Transverse colon (tissue), 4 donors: ENCODE results near the gene CHST11. TPM values are rescaled to one million over a fixed set of nuclear protein-coding genes. Genes with fewer than 3 reads are reported as not detected.
A peak's percentile ranks its signal among the peaks of the same experiment; 100 is the strongest.

Source experiments
- DNase-seq: peaks from one replicate; pipeline ENCODE4 v3.0.0-alpha.2; 2019
- H3K27ac ChIP-seq, 4 donors: fragments of 200-600 bp; sonication (generic); 2 replicates each; pipeline ENCODE4 v1.5.1; 2016 to 2018; ENCODE audit warnings: inconsistent platforms in 4 of 4
- H3K27me3 ChIP-seq: fragments of 200-600 bp; sonication (generic); 2 replicates; pipeline ENCODE4 v1.5.1; 2017; ENCODE audit warnings: inconsistent platforms
- H3K36me3 ChIP-seq, 4 donors: fragments of 200-600 bp; sonication (generic); 2 replicates each; pipeline ENCODE4 v1.5.1; 2017 to 2019; ENCODE audit warnings: inconsistent platforms in 4 of 4
- H3K4me1 ChIP-seq, 4 donors: fragments of 200-600 bp; sonication (generic); 2 replicates each; pipeline ENCODE4 v1.5.1; 2017 to 2020; ENCODE audit warnings: inconsistent platforms in 4 of 4
- H3K4me3 ChIP-seq, 4 donors: fragments of 200-600 bp; sonication (generic); 1 replicate in 1 of 4; 2 replicates in 3 of 4; pipeline versions ENCODE4 v1.5.1 to v1.6.1; 2017 to 2019; ENCODE audit warnings: inconsistent platforms in 4 of 4
- H3K9me3 ChIP-seq, 2 donors: fragments of 200-600 bp; sonication (generic); 2 replicates each; pipeline ENCODE4 v1.5.1; 2017 to 2019; ENCODE audit warnings: inconsistent platforms in 2 of 2
- EP300 ChIP-seq: sonication (generic); formaldehyde crosslinking; IDR thresholded peaks from one replicate; pipeline ENCODE4 v1.6.1; 2017; ENCODE audit warnings: antibody characterized with exemption, low read depth
- POLR2A ChIP-seq: fragments of 450-650 bp; IDR thresholded peaks from one replicate; pipeline ENCODE4 v1.6.1; 2016; ENCODE audit warnings: antibody characterized with exemption, mild to moderate bottlenecking, moderate library complexity
- POLR2AphosphoS5 ChIP-seq, 3 donors: sonication (generic); formaldehyde crosslinking; IDR thresholded peaks; one replicate each; pipeline ENCODE4 v1.6.1; 2016; ENCODE audit warnings: antibody characterized with exemption in 3 of 3
- WGBS, 2 donors: methylation state at CpG; one replicate each; pipeline ENCODE4 v1.1.5; 2018; ENCODE audit warnings: low coverage in 1 of 2; 5-methylcytosine and 5-hydroxymethylcytosine counted together
- in situ Hi-C, 4 donors: fragments of 200-750 bp; cut with MboI; loops; one replicate each; pipeline versions ENCODE4 v1.15.0 to v1.15.1; 2017; ENCODE audit warnings: low sequenced_read_pairs in 3 of 4, low pct_ligation_motif_present in 1 of 4, low pct_unique_long_range_greater_than_20kb in 1 of 4
- intact Hi-C: fragments of 100-400 bp; cut with DNase I; formaldehyde crosslinking; loops from one replicate; pipeline ENCODE4 v1.15.1; 2023; ENCODE audit warnings: low total_unique reads
- total RNA-seq, 4 donors: library from RNA; depleted of rRNA; stranded (reverse); fragments of >200 nt; gene quantifications; one replicate each; pipeline ENCODE4 v1.1.0, GENCODE V29; 2016
- TF ChIP-seq, protein P1 (sequence below), 5 experiments: fragments of 200-600 bp in 3 of 5; fragments of 450-650 bp in 2 of 5; sonication (generic) in 3 of 5; IDR thresholded peaks; 1 replicate in 2 of 5; 2 replicates in 3 of 5; pipeline ENCODE4 v1.5.1; 2016 to 2017; ENCODE audit warnings: antibody characterized with exemption in 5 of 5, inconsistent platforms in 3 of 5, mild to moderate bottlenecking in 2 of 5, moderate library complexity in 1 of 5

The CHST11 gene
- total RNA-seq, 4 donors from 2014 or later = 4.2 to 123 (median 31.5) TPM

DNA sequence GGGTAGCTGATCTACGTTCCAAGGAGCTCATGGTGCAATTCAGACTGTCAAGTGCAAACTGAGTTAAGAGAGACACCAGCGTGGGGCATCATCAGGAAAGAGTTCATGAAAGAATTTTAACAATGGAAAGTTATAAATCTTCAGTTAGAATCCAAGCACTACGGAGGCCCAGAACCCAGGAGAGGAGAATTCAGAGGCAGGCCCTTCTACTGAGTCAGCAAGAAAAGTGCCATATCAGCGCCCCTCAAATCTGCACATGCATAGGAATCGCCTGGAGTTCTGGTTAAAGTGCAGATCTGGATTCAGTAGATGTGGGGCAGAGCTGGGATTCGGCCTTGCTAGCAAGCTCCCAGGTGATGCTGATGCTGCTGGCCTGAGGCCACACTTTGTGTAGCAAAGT is 45.9 kb downstream of the CHST11 start:
- no peak for DNase-seq
- 68 to 79% methylated on average over 3 to 6 of the region's 6 CpGs for WGBS, 2 donors
- Histone ChIP-seq H3K36me3 (no peaks in the 10 kb centered on the region), H3K27ac (no peak overlapping the region), H3K27me3 (no peaks in the 10 kb centered on the region), H3K4me1 (peaks cover 0 to 11% (median 0%) of the 10 kb centered on the region in 4 donors), H3K9me3 (no peaks in the 10 kb centered on the region), H3K4me3 (no peak overlapping the region)
- TF ChIP-seq POLR2AphosphoS5 (IDR thresholded peaks at IDR 0.05) (no peak), POLR2A (no peak), EP300 (no peak)
- TF ChIP-seq, protein P1, sequence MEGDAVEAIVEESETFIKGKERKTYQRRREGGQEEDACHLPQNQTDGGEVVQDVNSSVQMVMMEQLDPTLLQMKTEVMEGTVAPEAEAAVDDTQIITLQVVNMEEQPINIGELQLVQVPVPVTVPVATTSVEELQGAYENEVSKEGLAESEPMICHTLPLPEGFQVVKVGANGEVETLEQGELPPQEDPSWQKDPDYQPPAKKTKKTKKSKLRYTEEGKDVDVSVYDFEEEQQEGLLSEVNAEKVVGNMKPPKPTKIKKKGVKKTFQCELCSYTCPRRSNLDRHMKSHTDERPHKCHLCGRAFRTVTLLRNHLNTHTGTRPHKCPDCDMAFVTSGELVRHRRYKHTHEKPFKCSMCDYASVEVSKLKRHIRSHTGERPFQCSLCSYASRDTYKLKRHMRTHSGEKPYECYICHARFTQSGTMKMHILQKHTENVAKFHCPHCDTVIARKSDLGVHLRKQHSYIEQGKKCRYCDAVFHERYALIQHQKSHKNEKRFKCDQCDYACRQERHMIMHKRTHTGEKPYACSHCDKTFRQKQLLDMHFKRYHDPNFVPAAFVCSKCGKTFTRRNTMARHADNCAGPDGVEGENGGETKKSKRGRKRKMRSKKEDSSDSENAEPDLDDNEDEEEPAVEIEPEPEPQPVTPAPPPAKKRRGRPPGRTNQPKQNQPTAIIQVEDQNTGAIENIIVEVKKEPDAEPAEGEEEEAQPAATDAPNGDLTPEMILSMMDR (IDR thresholded peaks at IDR 0.05) = no peak
- in situ Hi-C loops (no loop called here), intact Hi-C loops (no loop called here)

GRCh38 chr12:104503191-104503590 is 46.4 kb downstream of the CHST11 start:
- intact Hi-C loops (no loop called here), in situ Hi-C loops (no loop called here)
- H3K36me3 ChIP-seq = no peaks in the 10 kb centered on the region
- H3K9me3 ChIP-seq = no peaks in the 10 kb centered on the region
- 63 to 88% methylated on average over 1 to 4 of the region's 4 CpGs for WGBS, 2 donors
- H3K27me3 ChIP-seq = no peaks in the 10 kb centered on the region
- no peak for DNase-seq
- no peak overlapping the region for H3K4me3 ChIP-seq
- H3K27ac ChIP-seq = no peak overlapping the region
- no peak for TF ChIP-seq POLR2A
- peaks cover 0 to 11% (median 0%) of the 10 kb centered on the region in 4 donors for H3K4me1 ChIP-seq

GRCh38 chr12:104504146-104504545 is 47.4 kb downstream of the CHST11 start:
- intact Hi-C loops (no loop called here), in situ Hi-C loops (no loop called here)
- peaks cover 0 to 9% (median 0%) of the 10 kb centered on the region in 4 donors for H3K4me1 ChIP-seq
- no peak for DNase-seq
- H3K36me3 ChIP-seq = no peaks in the 10 kb centered on the region
- WGBS, 2 donors = 85 to 94% methylated on average over 6 to 9 of the region's 9 CpGs
- no peaks in the 10 kb centered on the region for H3K9me3 ChIP-seq
- TF ChIP-seq POLR2A = no peak
- TF ChIP-seq, protein P1 (IDR thresholded peaks at IDR 0.05) = no peak
- no peak for TF ChIP-seq POLR2AphosphoS5 (IDR thresholded peaks at IDR 0.05)
- peak overlapping the region in 1 of 4 donors; percentile 42 for H3K27ac ChIP-seq
- no peak overlapping the region for H3K4me3 ChIP-seq
- H3K27me3 ChIP-seq = no peaks in the 10 kb centered on the region

DNA sequence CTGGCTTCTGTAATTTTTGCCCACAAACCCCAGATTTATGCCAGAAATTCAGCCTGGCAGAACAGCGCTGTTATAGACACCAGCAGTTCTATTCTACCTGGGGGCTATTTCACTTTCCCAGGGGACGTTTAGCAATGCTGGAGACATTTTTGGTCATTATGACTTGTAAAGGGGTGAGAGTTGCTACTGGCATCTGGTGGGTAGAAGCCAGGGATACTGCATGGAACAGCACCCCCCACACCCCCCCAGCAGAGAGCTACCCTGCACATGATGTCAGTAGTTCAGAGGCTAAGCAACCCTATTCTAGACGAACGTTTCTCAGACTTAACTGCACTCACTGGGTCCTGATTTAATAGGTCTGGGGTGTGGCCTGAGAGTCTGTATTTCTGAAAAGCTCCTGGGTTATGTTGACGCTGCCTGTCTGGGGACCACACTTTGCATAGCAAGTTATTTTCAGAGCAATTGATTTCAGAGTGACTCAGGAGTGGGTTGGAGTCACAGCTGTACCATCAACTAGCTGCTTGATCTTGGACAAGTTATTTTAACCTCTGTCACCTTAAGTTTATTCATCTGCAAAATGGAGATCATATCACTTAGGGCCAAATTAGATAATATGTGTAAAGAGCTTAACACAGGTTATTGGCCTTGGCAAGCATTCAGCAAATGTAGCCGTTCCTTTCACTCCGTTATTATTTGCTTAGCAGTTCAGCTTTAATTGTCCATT is 48.5 kb downstream of the CHST11 start:
- no peaks in the 10 kb centered on the region for H3K27me3 ChIP-seq
- 36 to 63% methylated on average over 2 to 7 of the region's 7 CpGs for WGBS, 2 donors
- peak overlapping the region in 1 of 4 donors; percentile 42 for H3K27ac ChIP-seq
- no peaks in the 10 kb centered on the region for H3K36me3 ChIP-seq
- DNase-seq = peak; percentile 36
- no peak for TF ChIP-seq POLR2A
- no peak overlapping the region for H3K4me3 ChIP-seq
- no peaks in the 10 kb centered on the region for H3K9me3 ChIP-seq
- peaks cover 0 to 5% (median under 1%) of the 10 kb centered on the region in 4 donors for H3K4me1 ChIP-seq
- intact Hi-C loops (no loop called here), in situ Hi-C loops (no loop called here)

DNA sequence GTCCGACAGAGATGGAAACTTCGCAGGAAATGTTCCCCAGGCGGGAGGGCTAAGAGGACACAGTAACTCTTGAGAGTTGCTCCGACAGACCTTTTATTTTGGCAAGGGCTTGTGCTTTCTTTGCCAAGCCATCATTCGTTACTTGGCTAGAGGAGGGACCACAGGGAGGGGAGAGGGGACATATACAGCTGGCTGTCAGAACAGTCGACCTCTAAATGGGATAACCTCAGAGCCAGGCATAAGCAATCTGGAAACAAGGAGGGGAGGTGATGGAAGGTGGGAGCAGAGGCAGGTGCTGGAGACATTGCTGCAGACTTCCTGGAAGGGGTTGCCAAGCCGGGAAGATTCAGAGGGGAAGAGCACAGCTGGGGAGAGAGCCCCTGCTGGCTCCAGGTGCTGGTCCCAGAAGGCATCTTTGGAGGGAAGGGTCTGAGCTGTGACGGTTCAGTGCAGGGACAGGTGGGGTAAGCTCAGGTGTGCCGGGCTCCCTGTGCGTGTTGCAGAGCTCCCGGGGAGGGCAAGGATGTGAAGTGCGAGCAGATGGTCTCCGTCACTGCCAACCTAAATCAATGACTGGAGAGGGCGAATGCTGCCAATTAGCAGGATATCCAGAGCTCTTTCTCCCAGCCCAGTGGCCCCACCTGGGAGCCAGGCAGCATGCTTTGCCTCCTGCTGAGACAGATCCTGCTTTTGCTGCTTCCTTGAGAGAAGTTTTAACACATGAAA is 50.1 kb downstream of the CHST11 start:
- H3K27ac ChIP-seq = no peak overlapping the region
- no peak overlapping the region for H3K4me3 ChIP-seq
- DNase-seq = no peak
- 72% methylated on average over 14 of the region's 14 CpGs; no CpG with 5 or more reads in 1 of the 2 donors for WGBS, 2 donors
- in situ Hi-C loops = no loop called here
- no peaks in the 10 kb centered on the region for H3K36me3 ChIP-seq
- peaks cover 0 to 19% (median 2%) of the 10 kb centered on the region in 4 donors for H3K4me1 ChIP-seq
- intact Hi-C loops = no loop called here
- TF ChIP-seq POLR2AphosphoS5 (IDR thresholded peaks at IDR 0.05) = no peak
- no peak for TF ChIP-seq EP300
- no peak for TF ChIP-seq POLR2A
- TF ChIP-seq, protein P1 (IDR thresholded peaks at IDR 0.05) = no peak
- no peaks in the 10 kb centered on the region for H3K27me3 ChIP-seq
- no peaks in the 10 kb centered on the region for H3K9me3 ChIP-seq
